ENCODE results near the gene ANKRD55.

DNA sequence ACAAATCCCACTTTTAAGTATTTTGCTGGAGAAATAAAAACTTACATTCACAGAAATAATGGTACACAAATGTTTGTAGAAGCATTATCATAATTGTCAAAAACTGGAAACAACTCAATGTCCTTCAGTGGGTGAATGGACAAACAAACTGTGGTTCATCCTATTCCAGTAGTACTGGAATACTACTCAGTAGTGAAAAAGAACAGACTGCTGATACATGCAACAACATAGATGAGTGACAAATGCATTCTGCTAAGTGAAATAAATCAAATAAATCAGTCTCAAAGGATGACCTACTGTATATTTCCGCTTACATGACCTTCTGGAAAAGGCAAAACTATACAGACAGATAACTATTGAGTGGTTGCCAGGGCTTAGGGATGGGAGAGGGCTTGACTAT lies 114.1 kb downstream of the ANKRD55 start:
- TF ChIP-seq POLR2A (IDR thresholded peaks at IDR 0.05), result no peak
- TF ChIP-seq, protein P1, sequence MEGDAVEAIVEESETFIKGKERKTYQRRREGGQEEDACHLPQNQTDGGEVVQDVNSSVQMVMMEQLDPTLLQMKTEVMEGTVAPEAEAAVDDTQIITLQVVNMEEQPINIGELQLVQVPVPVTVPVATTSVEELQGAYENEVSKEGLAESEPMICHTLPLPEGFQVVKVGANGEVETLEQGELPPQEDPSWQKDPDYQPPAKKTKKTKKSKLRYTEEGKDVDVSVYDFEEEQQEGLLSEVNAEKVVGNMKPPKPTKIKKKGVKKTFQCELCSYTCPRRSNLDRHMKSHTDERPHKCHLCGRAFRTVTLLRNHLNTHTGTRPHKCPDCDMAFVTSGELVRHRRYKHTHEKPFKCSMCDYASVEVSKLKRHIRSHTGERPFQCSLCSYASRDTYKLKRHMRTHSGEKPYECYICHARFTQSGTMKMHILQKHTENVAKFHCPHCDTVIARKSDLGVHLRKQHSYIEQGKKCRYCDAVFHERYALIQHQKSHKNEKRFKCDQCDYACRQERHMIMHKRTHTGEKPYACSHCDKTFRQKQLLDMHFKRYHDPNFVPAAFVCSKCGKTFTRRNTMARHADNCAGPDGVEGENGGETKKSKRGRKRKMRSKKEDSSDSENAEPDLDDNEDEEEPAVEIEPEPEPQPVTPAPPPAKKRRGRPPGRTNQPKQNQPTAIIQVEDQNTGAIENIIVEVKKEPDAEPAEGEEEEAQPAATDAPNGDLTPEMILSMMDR (IDR thresholded peaks at IDR 0.05), result no peak
